GM23248 (cell line): ENCODE data around the gene PLA2G2E. TPM values are rescaled to one million over a fixed set of nuclear protein-coding genes. Genes with fewer than 3 reads are reported as not detected.

Experiments
- DNase-seq: peaks from one replicate; pipeline ENCODE4 v3.0.0-alpha.2; 2015
- H2AFZ ChIP-seq: fragments of 200-600 bp; sonication (generic); 2 replicates; pipeline ENCODE4 v1.6.1; 2016; ENCODE audit warnings: antibody characterized with exemption
- H3F3A ChIP-seq: fragments of 200-600 bp; sonication (generic); 2 replicates; pipeline ENCODE4 v1.6.1; 2016; ENCODE audit warnings: mild to moderate bottlenecking, antibody characterized with exemption, mixed run types; ENCODE audit not compliant: insufficient read depth
- H3K27ac ChIP-seq: fragments of 200-600 bp; sonication (generic); 2 replicates; pipeline ENCODE4 v1.5.1; 2016; ENCODE audit warnings: mild to moderate bottlenecking
- H3K27me3 ChIP-seq: fragments of 200-600 bp; sonication (generic); replicated peaks from 2 replicates; pipeline ENCODE4 v1.6.1; 2016; ENCODE audit warnings: mild to moderate bottlenecking; ENCODE audit not compliant: insufficient read depth
- H3K36me3 ChIP-seq: fragments of 200-600 bp; sonication (generic); 2 replicates; pipeline ENCODE4 v1.6.1; 2016; ENCODE audit warnings: low read depth, mild to moderate bottlenecking
- H3K4me1 ChIP-seq: fragments of 200-600 bp; sonication (generic); 2 replicates; pipeline ENCODE4 v1.6.1; 2016; ENCODE audit warnings: mild to moderate bottlenecking; ENCODE audit not compliant: insufficient read depth
- H3K4me2 ChIP-seq: fragments of 200-600 bp; sonication (generic); one replicate; pipeline ENCODE4 v1.6.1; 2016; ENCODE audit warnings: mild to moderate bottlenecking; ENCODE audit not compliant: unreplicated experiment
- H3K4me3 ChIP-seq: fragments of 200-600 bp; sonication (generic); 2 replicates; pipeline ENCODE4 v1.5.1; 2016; ENCODE audit warnings: mild to moderate bottlenecking
- H3K79me2 ChIP-seq: fragments of 200-600 bp; sonication (generic); 2 replicates; pipeline ENCODE4 v1.6.1; 2016; ENCODE audit warnings: mild to moderate bottlenecking; ENCODE audit not compliant: insufficient read depth
- H3K9ac ChIP-seq: fragments of 200-600 bp; sonication (generic); 2 replicates; pipeline ENCODE4 v1.6.1; 2016; ENCODE audit warnings: mild to moderate bottlenecking
- H3K9me2 ChIP-seq: fragments of 200-600 bp; sonication (generic); 2 replicates; pipeline ENCODE4 v1.6.1; 2016; ENCODE audit warnings: mixed run types, mild to moderate bottlenecking, moderate library complexity; ENCODE audit not compliant: insufficient read depth
- H3K9me3 ChIP-seq: fragments of 200-600 bp; sonication (generic); one replicate; pipeline ENCODE4 v1.6.1; 2017; ENCODE audit warnings: low read depth
- H4K20me1 ChIP-seq: fragments of 200-600 bp; sonication (generic); 2 replicates; pipeline ENCODE4 v1.6.0; 2016; ENCODE audit not compliant: insufficient read depth
- EZH2 ChIP-seq: fragments of 200-600 bp; sonication (generic); IDR thresholded peaks from 2 replicates; pipeline ENCODE4 v1.6.1; 2018; ENCODE audit warnings: antibody characterized with exemption, mild to moderate bottlenecking; ENCODE audit not compliant: insufficient read depth, poor library complexity, severe bottlenecking
- EZH2phosphoT487 ChIP-seq: fragments of 200-600 bp; sonication (generic); IDR thresholded peaks from 2 replicates; pipeline ENCODE4 v1.6.1; 2018; ENCODE audit warnings: antibody characterized with exemption, moderate library complexity, mild to moderate bottlenecking, low read depth; ENCODE audit not compliant: insufficient read depth
- WGBS, 2 experiments: methylation state at CpG; one replicate each; pipeline ENCODE4 v1.1.6; 2015 to 2017; ENCODE audit warnings: low lambda C conversion rate in 2 of 2, low coverage in 1 of 2; ENCODE audit errors: missing lambda C conversion rate in 2 of 2; 5-methylcytosine and 5-hydroxymethylcytosine counted together
- in situ Hi-C: fragments of 300-500 bp; cut with MboI; formaldehyde crosslinking; loops from 2 replicates; pipeline ENCODE4 v1.15.0; 2020
- polyA plus RNA-seq: library from polyadenylated mRNA; unstranded; fragments of >200 nt; fragmentation: Nextera tagmentation; extraction: Ambion mirVana; gene quantifications from 2 replicates; pipeline ENCODE4 v1.2.1, GENCODE V29; 2016
- total RNA-seq: library from RNA; depleted of rRNA; stranded (reverse); fragments of >200 nt; shearing (Covaris generic); gene quantifications from 2 replicates; pipeline ENCODE4 v1.2.3, GENCODE V29; 2014; rRNA removed

The PLA2G2E gene
- total and polyA plus RNA-seq, 2 experiments from 2014 or later, result not detected

- in situ Hi-C loops, result no loop called here
- no peak for DNase-seq
- H3K4me2 ChIP-seq, result no peak overlapping the region
- H4K20me1 ChIP-seq, result no peaks in the 10 kb centered on the region
- H3K9me3 ChIP-seq, result no peaks in the 10 kb centered on the region
- H3K79me2 ChIP-seq, result peaks cover 10% of the 10 kb centered on the region
- 0 out of 2 replicates have a peak, but pooled peaks cover 4% of the 10 kb centered on the region for H3F3A ChIP-seq
- no peak overlapping the region for H3K27ac ChIP-seq
- H3K9ac ChIP-seq, result no peak overlapping the region
- H3K36me3 ChIP-seq, result no peaks in the 10 kb centered on the region
- TF ChIP-seq EZH2 (no peak), EZH2phosphoT487 (no peak)
- H3K4me1 ChIP-seq, result peaks cover 3% of the 10 kb centered on the region; the same call in 1 of the 2 replicates
- H3K27me3 ChIP-seq, result no peaks in the 10 kb centered on the region
- H2AFZ ChIP-seq, result peak overlapping the region; percentile 82
- H3K9me2 ChIP-seq, result no peaks in the 10 kb centered on the region
- WGBS, 2 experiments, result 66 to 68% methylated on average over 12 of the region's 12 CpGs
- no peak overlapping the region for H3K4me3 ChIP-seq
These were observed 44.8 kb downstream of the PLA2G2E start for GRCh38 chr1:19878637-19878985.

- no peak overlapping the region for H3K4me3 ChIP-seq
- TF ChIP-seq EZH2phosphoT487 (no peak), EZH2 (no peak)
- H3K4me1 ChIP-seq, result no peaks in the 10 kb centered on the region
- H3K9ac ChIP-seq, result no peak overlapping the region
- H2AFZ ChIP-seq, result peak overlapping the region; percentile 82
- no peaks in the 10 kb centered on the region for H3K9me3 ChIP-seq
- H3F3A ChIP-seq, result 0 out of 2 replicates have a peak, but pooled peaks cover 4% of the 10 kb centered on the region
- H3K27me3 ChIP-seq, result no peaks in the 10 kb centered on the region
- no peak overlapping the region for H3K4me2 ChIP-seq
- peaks cover 4% of the 10 kb centered on the region for H3K79me2 ChIP-seq
- H4K20me1 ChIP-seq, result no peaks in the 10 kb centered on the region
- H3K9me2 ChIP-seq, result no peaks in the 10 kb centered on the region
- in situ Hi-C loops, result no loop called here
- no peaks in the 10 kb centered on the region for H3K36me3 ChIP-seq
- WGBS, 2 experiments, result 43 to 48% methylated on average over 19 of the region's 19 CpGs
- DNase-seq, result peak; percentile 33
- no peak overlapping the region for H3K27ac ChIP-seq
These were observed 45.4 kb downstream of the PLA2G2E start for GRCh38 chr1:19877821-19878636.

- H3K4me1 ChIP-seq, result no peaks in the 10 kb centered on the region
- H3K4me2 ChIP-seq, result no peak overlapping the region
- H3K79me2 ChIP-seq, result no peaks in the 10 kb centered on the region
- H3K27me3 ChIP-seq, result no peaks in the 10 kb centered on the region
- no peak overlapping the region for H3K4me3 ChIP-seq
- no peak overlapping the region for H3K9ac ChIP-seq
- H3K27ac ChIP-seq, result no peak overlapping the region
- DNase-seq, result no peak
- H3K36me3 ChIP-seq, result no peaks in the 10 kb centered on the region
- no peaks in the 10 kb centered on the region for H3K9me3 ChIP-seq
- H4K20me1 ChIP-seq, result no peaks in the 10 kb centered on the region
- TF ChIP-seq EZH2phosphoT487 (no peak), EZH2 (no peak)
- in situ Hi-C loops, result no loop called here
- no peak overlapping the region for H2AFZ ChIP-seq
- no peaks in the 10 kb centered on the region for H3K9me2 ChIP-seq
- H3F3A ChIP-seq, result 0 out of 2 replicates have a peak, but pooled peaks cover 4% of the 10 kb centered on the region
- WGBS, 2 experiments, result 87 to 89% methylated on average over 16 of the region's 16 CpGs
These were observed 46.2 kb downstream of the PLA2G2E start for GRCh38 chr1:19877181-19877750.

GRCh38 chr1:19872190-19872589 is 51.2 kb downstream of the PLA2G2E start:
- Histone ChIP-seq H3K9me3 (no peaks in the 10 kb centered on the region), H3K4me3 (no peak overlapping the region), H3K36me3 (no peaks in the 10 kb centered on the region), H3K27me3 (no peaks in the 10 kb centered on the region), H2AFZ (no peak overlapping the region), H3K27ac (no peak overlapping the region), H3K9me2 (no peaks in the 10 kb centered on the region), H3F3A (peaks cover 19% of the 10 kb centered on the region), H3K79me2 (no peaks in the 10 kb centered on the region), H3K4me1 (peaks cover 16% of the 10 kb centered on the region), H4K20me1 (no peaks in the 10 kb centered on the region), H3K9ac (no peak overlapping the region), H3K4me2 (no peak overlapping the region)
- no peak for TF ChIP-seq EZH2phosphoT487
- DNase-seq, result peak; percentile 33
- in situ Hi-C loops, result no loop called here
- 42 to 49% methylated on average over 7 of the region's 7 CpGs for WGBS, 2 experiments

Other genes starting within 250 kb of the PLA2G2E start
- gene TMCO4, start 123.7 kb downstream of the PLA2G2E start, total RNA-seq, result 24.5 and 25.9 TPM in 2 replicates
- gene TMCO4, start 123.7 kb downstream of the PLA2G2E start, polyA plus RNA-seq, result 10.5 and 10.7 TPM in 2 replicates
- not detected in 2 replicates for gene RNF186, start 108.3 kb downstream of the PLA2G2E start, total RNA-seq
- not detected in 2 replicates for gene RNF186, start 108.3 kb downstream of the PLA2G2E start, polyA plus RNA-seq
- 3.2 and 4.8 TPM in 2 replicates for gene OTUD3, start 41.2 kb downstream of the PLA2G2E start, total RNA-seq
- 1.7 and 1.8 TPM in 2 replicates for gene OTUD3, start 41.2 kb downstream of the PLA2G2E start, polyA plus RNA-seq
- not detected in 2 replicates for gene PLA2G2A, start 56.0 kb upstream of the PLA2G2E start, total RNA-seq
- gene PLA2G2A, start 56.0 kb upstream of the PLA2G2E start, polyA plus RNA-seq, result 0.35 TPM in 1 of 2 replicates, not detected in the other
- gene PLA2G5, start 146.6 kb upstream of the PLA2G2E start, total RNA-seq, result not detected in 2 replicates
- gene PLA2G5, start 146.6 kb upstream of the PLA2G2E start, polyA plus RNA-seq, result 0.16 and 0.33 TPM in 2 replicates
- gene PLA2G2D, start 195.9 kb upstream of the PLA2G2E start, total RNA-seq, result not detected in 2 replicates
- gene PLA2G2D, start 195.9 kb upstream of the PLA2G2E start, polyA plus RNA-seq, result not detected in 2 replicates
- not detected in 2 replicates for gene PLA2G2F, start 215.7 kb upstream of the PLA2G2E start, total RNA-seq
- not detected in 2 replicates for gene PLA2G2F, start 215.7 kb upstream of the PLA2G2E start, polyA plus RNA-seq